NK-92 (cell line): Measurements from ENCODE around the gene MARCHF5.

Source experiments
- DNase-seq: peaks from one replicate; lab custom pipeline; 2025; ENCODE audit not compliant: unreplicated experiment; lab: John Stamatoyannopoulos, UW

MARCHF5 gene, protein sequence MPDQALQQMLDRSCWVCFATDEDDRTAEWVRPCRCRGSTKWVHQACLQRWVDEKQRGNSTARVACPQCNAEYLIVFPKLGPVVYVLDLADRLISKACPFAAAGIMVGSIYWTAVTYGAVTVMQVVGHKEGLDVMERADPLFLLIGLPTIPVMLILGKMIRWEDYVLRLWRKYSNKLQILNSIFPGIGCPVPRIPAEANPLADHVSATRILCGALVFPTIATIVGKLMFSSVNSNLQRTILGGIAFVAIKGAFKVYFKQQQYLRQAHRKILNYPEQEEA

DNA sequence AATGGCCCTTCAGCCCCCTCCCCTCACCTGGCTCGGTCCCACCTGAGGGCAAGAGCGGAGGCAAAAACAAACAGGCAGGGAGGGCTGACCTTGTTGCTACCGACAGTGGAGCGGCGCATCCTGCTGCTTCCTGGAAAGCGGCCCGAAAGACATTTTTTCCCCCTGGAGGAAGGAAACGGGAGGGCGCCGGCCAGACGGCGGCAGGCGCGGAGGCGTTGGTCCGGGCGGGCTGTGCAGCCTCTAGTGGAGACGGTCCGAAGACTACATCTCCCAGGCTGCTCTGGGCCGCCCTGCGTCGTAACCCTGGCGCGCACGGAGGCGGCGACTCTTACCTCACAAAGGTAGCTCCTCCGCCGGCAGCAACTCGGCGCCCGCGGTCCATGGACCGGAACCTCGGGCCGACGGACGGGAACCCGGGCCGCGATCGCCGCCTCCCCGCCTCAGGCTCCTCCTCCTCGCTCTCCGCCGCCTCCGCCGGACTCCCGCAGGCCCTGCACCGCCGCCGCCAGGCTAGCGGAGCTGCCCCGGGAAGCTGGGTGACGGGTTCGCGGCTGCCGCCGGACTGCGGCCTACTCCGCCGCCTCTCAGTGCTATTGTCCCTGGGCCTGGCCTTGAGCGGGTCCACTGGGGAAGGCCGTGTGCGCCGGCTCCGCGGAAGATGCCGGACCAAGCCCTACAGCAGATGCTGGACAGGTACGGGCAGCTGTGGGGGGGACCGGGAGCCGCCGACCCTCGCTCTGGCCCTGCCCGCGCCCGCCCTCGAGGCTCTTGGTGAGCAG, at the start of gene MARCHF5, which contains the start of gene CPEB3:
Gene MARCHF5 (plus strand): TSS at position 331 of the 779 bp plus-strand sequence. CDS start 328 bp downstream, at position 659.
Gene CPEB3 (minus strand): TSS at position 242 of the 779 bp plus-strand sequence. CDS start 50,728 bp downstream, outside the sequence.
- peak; percentile 43 for DNase-seq

DNA sequence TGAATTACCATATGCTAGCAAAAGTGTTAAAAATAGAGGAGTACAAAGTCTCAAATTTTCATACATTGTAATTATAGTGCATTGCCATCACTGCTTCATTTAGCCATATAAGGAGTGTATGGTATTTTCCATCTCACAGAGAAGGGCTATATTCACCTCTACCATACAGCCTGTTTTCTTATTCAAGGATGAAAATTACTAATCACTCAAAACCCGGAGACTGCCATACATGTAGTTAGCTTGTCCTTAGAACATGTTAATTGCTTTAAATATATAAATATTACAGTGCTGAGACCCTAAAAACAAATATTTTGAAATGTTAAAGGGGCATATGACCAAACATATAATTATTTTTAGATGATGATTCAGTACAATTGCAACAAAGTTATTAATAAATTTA, 49.5 kb upstream of the MARCHF5 start:
- no peak for DNase-seq

DNA sequence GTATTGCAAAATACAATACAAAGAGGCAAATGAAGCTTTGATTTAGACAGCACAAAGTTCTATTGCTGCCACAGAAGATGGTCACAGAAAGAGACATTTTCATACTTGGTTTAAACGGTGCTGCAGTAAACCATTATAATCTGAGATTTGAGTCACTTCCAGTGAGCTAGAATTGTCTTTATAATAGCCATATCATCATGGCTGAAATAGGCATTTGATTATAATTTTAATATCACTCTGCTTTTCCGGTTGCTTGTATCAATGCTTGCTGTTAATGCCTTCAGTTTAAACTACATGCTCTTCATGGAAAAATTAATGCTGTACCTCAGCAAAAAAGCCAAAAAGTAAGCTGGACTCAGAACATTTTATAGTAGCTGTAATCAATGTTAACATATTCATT, 48.6 kb upstream of the MARCHF5 start:
- no peak for DNase-seq

DNA sequence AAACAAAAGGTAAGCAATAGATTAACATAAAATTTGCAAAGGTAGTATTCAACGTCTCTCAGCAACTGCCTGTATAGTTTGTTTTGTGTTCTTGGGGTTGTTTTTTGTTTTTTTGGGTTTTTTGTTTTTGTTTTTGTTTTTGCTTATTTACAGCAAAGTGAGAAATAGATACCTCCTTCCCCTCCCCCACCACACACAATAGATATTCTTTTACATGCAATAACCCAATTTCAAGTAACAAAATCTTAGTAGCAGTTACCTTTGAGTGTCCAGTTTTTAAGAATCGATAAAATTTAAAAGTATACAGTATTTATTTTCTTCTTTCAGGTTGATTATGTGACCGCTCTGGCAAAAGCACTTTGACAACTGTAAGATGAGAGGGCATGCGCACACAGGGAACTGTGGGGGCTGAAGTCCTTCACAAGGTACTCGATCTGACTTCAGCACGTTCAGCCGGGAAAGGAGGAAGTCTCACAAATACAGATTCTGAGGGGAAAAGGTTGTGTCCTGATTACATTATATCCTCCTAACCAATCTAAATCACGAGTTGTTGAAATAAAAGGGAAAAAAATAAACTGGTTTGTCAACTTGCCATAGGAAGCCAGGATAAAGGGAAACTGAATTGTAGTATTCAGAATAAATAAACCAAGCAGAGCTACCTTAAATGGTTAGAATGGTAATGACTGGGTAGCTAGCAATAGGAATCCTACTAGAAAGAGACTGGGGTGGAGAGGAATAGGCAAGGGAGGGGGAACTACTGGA, 47.9 kb upstream of the MARCHF5 start:
- DNase-seq = no peak

DNA sequence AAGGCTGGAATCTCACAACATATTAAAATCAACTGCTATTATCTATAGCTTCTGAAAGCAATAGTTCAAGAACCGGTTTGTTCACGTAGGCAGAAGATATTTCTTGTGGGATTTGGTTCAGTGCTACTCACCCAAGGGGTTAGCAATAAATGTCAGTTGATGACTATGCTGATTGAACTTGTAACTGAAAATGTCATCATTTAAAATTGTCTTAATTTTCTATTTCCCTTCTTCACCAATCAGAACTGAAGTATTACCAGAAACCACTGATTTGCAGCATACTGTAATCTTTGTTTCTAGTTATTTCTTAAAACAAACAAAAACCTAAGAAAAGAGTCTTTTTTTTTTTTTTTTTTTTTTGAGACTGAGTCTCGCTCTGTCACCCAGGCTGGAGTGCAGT, 46.2 kb upstream of the MARCHF5 start:
- no peak for DNase-seq

DNA sequence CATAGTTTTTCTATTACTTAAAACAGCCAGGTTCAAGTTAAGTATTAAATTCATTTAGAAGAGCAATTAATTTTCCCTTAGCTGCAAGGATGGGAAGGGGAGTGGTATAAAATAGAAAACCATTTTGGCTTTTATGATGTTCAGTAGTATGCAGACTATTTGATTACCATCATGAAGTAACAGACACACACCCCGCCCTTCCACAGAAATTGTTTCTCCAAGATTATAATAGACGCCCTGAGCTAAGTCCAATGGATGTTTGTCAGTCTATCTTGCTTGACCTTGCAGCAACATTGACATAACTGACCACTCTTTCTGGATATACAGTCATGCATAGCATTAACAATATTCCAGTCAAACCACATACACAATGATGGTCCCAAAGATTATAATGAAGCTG, 42.4 kb upstream of the MARCHF5 start:
- no peak for DNase-seq

DNA sequence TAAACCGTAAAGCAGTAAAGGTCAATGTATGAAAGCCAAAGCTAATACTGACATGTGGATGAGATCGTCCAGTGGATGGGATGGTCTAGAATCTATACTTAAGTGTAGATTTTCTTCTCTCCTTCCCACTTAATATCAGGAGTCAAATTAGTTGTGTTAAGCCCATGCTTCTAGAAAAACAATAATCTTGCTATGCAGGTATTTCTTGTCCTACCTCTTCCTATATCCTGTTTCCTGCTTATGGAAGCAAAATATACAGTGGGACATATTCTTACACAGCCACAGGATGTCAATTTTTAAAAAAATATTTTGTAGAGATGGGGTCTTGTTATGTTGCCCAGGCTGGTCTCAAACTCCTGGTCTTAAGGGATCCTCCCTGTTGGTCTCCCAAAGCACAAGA, 27.6 kb upstream of the MARCHF5 start:
- DNase-seq = no peak

DNA sequence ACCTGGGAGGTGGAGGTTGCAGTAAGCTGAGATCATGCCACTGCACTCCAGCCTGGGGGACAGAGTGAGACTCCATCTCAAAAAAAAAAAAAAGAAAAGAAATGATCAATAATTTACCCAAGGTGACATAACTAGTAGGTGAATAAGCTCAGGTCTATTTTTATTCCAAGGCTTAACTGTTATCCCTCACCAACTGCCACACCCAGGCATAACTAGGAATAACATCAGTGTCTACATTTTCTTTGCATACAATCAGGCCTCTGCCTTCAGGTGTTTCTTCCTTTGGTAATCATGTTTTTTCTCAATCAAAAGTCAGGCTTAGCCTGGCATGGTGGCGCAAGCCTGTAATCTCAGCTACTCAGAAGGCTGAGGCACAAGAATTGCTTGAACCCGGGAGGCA, 26.7 kb upstream of the MARCHF5 start:
- no peak for DNase-seq

DNA sequence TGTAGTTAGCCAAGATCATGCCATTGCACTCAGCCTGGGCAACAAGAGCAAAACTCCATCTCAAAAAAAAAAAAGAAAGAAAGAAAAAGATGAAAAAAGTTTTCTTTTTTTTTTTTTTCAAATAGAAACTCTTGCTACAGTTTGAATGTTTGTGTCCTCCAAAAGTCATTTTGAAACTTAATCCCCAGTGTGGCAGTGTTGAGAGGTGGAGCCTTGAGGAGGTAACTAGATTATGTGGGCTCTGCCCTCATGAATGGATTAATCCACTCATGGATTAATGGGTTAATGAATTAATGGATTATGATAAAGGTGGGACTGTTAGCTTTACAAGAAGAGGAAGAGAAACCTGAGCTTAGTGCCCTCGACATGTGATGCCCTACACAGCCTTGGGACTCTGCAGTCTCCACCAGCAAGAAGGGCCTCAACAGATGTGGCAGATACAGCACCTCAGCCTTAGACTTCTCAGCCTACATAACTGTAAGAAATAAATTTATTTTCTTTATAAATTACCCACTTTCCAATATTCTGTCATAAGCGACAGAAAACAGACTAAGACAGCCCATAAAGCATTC, 25.2 kb upstream of the MARCHF5 start:
- DNase-seq = no peak

DNA sequence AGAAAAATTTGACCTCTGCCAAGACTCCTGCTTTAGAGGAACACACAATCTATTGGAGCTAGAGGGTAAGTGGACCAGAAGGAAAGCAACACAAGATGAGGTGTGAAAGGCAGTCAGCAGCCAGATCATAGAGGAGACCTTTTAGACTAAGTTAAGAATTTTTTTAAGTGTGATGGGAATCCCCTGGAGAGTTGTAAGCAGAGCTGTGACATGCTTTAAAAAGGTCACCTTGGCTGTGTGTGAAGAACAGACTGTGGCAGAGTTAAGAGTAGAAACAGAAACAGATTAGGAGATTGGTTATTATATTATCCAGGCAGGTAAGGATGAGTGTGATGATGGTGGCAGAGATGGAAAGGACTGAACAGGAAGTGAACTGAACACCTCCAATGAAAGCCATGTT, 23.6 kb upstream of the MARCHF5 start:
- DNase-seq = no peak

DNA sequence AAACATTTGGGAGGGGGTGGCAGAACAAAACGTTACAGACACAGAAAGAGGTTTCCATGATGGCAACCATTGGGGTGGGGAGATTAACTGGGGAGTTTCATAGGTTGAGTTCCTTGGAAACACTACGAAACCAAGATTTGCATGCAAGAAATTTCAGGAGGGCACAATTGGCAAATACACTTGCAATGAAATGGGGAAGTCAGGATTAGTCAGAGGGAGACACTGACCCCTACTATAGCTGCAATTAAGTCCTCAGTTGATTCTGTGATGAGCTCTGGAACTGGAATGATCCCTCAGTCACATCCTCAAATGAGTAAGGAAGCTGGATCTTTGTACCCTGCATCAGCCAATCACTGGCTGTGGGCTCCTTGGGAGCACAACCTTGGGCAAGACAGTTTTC, 22.2 kb upstream of the MARCHF5 start:
- no peak for DNase-seq

DNA sequence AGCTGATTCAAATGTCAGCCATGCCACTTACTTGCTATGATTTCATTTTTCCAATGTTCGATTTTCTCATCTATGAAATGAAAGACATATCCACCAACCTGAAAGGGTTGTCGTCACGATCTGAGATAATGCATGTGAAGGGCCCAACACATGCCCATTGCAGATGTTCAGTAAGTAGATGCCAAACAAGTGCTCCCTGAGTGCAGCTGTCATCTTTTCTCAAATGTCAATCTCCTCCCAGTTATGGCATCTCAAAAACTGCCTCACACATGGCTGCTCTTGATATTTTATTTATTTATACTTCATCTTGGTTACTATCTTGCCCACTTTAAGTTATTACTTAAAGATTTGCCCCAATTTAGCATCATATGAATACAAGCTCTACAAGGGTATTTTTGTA, 16.9 kb upstream of the MARCHF5 start:
- no peak for DNase-seq

DNA sequence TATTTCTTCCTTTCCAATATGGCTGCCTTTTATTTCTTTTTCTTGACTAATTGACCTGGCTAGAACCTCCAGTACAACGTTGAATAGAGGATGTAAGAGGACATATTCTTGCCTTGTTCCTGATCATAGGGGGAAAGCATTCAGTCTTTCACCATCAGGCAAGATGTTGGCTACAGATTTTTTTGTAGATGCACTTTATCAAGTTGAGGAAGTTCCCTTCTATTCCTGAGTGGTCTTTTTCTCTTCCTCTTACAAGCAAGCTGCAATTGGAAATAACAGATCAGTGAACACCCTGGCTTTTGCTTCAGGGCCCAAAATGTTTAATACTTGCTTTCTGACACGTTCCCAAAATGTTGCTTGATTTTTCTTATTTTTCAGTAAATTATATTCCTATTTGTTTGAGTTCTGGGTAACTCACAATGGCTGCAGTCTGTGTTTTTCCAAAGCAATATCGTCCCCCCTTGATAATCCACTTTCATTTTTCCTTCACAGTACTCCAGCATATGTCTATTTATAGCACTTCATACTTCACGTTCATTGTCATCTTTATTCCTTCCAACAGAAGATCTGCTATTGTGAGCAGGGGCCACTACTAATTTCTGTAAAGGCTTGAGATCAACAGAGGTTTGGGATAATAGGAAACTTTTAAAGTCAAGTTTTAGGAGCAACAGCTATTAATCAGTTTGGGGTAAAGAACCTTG, 11.8 kb upstream of the MARCHF5 start:
- no peak for DNase-seq

DNA sequence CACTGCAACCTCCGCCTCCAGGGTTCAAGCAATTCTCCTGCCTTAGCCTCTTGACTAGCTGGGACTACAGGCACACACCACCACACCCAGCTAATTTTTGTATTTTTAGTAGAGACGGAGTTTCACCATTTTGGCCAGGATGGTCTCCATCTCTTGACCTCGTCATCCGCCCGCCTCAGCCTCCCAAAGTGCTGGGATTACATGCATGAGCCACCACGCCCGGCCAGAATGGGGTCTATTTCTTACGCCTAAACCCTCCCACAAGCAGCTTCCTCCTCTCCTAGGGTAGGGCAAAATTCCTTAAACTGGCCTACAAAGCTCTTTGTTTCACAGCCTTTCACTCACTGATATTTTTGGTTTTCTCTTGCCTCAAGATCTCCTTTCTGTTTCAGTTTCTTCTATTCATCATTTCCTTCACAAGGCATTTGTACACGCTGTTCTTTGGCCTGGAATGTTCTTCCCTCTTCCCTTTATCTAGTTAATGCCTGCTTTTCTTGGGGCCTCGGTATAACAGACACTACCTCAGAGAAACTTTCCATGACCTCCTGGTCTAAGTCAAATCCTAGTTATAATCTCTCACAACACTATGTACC, 6.8 kb upstream of the MARCHF5 start:
- DNase-seq = no peak

DNA sequence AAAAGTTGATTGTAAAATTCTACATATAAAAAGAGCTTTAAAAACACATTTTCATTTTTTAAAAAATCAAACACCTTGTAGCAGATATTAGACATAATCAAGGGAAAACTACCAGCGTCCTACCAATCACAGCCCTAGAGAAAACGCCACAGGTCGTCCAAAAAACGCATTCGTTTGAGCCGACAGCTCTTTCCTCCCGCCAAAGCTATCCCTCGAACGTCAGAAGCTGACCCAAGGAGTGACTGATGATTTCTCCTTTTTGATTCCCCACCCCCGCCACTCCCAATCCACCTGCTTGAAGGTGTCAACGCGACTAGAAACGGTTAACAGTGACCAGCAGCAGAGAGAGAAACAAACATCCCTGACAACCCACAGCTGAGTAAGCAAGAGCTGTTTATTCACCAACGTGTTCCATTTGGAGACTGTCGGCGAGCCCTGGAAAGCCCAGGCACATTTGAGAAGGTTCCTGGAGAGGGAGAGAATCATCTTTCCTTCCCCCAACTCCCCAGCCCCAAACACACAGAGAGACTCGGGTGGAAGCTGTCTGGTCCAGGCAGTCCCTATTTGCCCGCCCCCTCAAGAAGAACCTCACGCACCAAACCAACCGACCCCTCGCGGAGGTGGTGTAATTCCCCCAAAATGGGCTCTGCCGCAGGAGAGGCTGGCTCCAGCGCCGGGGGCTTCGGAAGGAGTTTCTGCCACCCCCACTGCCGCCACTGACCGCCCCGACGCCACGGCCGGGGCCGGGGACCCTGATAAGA, 711 bp upstream of the MARCHF5 start:
- DNase-seq = no peak

DNA sequence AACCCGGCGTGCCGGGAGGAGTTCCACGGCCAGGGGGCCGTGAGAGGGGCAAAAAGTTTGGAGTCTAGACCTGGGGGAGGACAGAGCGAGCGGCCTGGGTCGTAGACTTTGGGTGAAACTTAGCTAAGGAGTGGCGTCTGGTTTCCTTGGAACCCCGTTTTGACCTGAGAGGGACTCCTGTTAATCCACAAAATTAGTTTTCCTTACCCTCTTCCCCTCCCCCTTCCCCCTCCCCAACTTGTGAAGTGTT, 574 bp downstream of the MARCHF5 start:
- no peak for DNase-seq

DNA sequence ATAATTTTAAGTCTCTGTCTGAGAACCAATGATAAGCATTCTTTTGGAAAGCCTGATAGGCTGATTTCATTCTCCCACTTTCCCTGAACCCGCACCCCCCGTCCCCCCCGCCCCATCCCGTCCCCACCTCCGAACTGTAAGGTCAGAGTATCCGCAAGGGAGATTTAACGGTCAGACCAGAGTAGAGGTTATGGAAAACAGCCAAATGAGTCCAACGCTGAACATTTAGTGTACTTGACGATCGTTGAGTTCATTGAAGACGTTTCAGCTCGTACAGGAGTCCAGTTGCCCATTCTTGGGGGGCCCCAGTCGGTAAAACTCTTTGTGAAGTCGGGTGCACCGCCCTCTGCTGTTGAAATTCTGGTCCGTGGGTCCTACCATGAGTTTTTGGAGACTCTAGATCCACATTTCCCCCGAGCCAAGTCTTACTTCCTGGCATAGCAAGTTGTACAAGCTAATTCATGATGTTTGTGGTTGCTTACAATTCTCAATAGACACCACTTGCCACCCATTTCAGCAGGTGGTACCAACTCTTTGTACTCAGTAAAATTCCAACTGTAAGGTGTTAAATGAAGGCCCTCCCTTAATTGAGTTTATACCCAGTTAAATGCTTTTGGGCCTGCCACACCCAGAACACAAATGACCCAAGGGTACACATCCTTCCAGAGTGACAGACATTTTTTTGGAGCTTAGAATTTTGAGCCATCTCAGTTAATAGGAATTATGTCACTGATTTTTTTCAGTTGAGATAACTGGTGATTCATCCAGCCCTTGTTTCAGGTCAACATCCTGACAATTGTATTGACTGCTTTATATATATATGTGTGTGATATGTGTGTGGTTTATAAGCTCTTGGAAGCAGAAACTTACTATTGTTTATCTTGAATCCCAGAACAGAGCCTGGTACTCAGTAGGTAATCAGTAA, 1.2 kb downstream of the MARCHF5 start:
- DNase-seq = no peak

DNA sequence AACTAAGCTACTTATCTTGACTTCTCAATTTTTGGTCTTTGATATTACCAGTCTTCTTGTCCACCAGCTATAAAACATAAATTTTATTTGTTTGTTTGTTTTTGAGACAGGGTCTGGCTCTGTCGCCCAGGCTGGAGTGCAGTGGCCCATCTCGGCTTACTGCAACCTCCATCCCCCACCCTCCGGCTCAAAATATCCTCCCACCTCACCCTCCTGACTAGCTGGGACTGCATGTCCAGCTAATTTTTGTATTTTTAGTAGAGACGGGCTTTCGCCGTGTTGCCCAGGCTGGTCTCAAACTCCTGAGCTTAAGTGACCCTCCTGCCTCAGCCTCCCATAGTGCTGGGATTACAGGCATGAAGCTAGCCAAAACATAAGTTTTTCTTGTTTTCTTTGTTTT, 7.5 kb downstream of the MARCHF5 start:
- no peak for DNase-seq

DNA sequence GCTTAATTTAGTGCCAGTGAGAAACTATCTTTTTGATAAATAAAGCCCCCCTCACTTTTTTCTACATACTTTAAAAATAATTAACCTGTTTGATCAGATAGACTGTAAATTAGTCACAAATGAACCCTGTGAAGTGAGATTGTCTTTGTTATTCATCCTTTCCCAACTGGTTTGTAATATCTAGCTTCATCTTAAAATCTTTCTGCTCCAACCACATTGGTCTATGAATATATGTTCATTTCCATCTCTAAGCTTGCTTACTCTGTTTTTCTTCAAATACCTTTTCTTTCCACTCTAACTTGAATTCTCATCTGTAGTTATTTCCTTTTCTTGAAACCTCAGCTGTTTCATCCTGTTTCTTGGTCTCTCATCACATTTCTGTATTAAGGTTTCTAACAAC, 12.1 kb downstream of the MARCHF5 start:
- no peak for DNase-seq
